ENCODE measurements around the gene HSPA12B. TPM values are rescaled to one million over a fixed set of nuclear protein-coding genes. Genes with fewer than 3 reads are reported as not detected.

Gene HSPA12B
- total and polyA plus RNA-seq, 3 experiments from 2014 or later, result not detected

DNA sequence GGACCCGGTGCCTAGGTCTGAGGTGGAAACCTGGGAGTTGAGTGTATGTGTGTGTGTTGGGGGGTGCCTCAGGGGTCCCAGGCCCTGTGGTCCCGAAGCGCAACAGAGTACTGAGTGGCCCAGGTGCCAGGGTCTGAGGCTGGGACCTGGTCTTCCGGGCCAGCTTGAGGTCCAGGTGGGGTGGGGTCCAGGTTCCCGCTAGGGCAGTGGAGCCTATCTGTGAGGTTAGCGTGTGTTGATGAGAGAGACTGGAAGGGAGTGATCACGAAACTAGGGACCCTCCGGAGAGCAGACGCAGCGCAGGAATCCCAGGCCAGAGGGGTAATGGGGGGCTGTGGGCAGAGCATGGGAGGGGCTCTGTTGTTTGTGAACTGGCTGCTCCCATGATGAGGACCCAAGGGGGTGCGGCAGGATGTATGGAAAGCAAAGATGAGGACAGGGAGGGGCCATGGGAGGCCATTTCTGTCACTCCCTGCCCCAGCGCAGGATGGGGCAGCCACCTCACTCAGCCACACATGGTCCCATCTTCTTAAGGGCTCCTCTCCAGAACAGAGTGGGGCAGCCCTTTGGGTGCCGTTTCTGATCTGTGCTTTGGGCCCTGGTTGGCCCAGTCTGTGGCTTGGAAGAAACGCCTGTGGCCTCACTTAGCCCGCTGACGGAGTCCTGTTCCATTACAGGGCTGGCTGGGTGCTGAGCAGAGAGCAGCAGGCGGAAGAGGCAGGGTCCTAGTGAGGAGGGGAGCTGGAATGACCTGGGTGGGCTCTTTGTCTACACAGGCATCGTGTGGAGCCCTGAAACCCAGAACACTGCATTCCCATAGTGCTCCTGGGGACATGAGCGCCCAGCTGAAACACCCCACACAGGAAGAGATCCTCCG is 872 bp downstream of the HSPA12B start:
- POLR2A ChIA-PET, result no interaction called here
- Histone ChIP-seq H3K4me3 (ENCODE audit: low read length) (no peak overlapping the region), H3K4me1 (ENCODE audit: insufficient read depth, low read length) (no peaks in the 10 kb centered on the region), H3K27me3 (ENCODE audit: insufficient read depth, low read length, poor library complexity, severe bottlenecking) (peaks cover 5% of the 10 kb centered on the region), H3K27ac (ENCODE audit: low read depth, low read length) (no peak overlapping the region), H3K36me3 (ENCODE audit: insufficient read depth, low read length) (no peaks in the 10 kb centered on the region), H3K9me3 (ENCODE audit: low read length) (no peaks in the 10 kb centered on the region)
- Mint-ChIP-seq H3K4me1 (peaks cover 0 to 10% (median 0%) of the 10 kb centered on the region in 3 donors), H3K27me3 (peaks cover 31 to 36% of the 10 kb centered on the region in 2 donors), H3K4me3 (no peak overlapping the region), H3K27ac (no peak overlapping the region), H3K36me3 (no peaks in the 10 kb centered on the region), H3K9me3 (no peaks in the 10 kb centered on the region)
- DNase-seq, result peak in 1 of 5 donors; percentile 13
- CTCF ChIA-PET, result no interaction called here

DNA sequence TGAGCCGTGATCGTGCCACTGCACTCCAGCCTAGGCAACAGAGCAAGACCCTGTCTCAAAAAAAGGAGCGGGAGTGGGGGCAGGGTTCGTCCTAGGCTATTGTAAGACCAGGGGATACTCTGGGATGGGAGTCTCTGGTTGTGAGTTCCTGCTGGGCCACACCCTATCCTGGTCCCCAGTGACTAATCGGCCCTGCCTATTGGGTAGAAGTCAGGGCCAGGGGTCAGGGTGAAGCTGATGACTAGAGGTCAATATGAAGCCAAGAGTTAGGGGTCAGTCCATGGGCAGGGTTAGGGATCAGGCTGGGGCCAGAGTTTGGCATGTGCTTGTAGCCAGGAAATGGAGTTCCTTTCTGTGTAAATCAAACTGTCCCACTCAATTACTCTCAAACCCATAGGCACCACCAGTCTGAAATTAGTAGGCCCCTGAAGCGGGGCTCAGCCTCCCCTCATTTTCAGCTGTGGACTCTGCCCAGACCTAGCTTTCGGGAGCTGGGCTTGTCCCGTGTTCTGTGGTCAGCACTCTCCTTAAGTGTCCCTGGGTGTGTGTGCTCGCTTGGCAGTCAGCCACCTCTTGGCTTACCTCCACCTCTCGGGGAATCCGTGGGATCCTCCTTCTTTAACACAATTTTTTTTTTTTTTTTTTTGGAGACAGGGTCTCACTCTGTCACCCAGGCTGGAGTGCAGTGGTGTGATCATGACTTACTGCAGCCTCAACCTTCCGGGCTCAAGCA is 1.8 kb downstream of the HSPA12B start:
- H3K4me3 Mint-ChIP-seq, result no peak overlapping the region
- Histone ChIP-seq H3K27ac (ENCODE audit: low read depth, low read length) (no peak overlapping the region), H3K4me1 (ENCODE audit: insufficient read depth, low read length) (no peaks in the 10 kb centered on the region), H3K27me3 (ENCODE audit: insufficient read depth, low read length, poor library complexity, severe bottlenecking) (peaks cover 5% of the 10 kb centered on the region), H3K9me3 (ENCODE audit: low read length) (no peaks in the 10 kb centered on the region), H3K4me3 (ENCODE audit: low read length) (no peak overlapping the region), H3K36me3 (ENCODE audit: insufficient read depth, low read length) (no peaks in the 10 kb centered on the region)
- POLR2A ChIA-PET, result no interaction called here
- H3K36me3 Mint-ChIP-seq, result no peaks in the 10 kb centered on the region
- CTCF ChIA-PET, result no interaction called here
- peaks cover 29 to 34% of the 10 kb centered on the region in 2 donors for H3K27me3 Mint-ChIP-seq
- DNase-seq, result peak in 1 of 5 donors; percentile 39
- no peaks in the 10 kb centered on the region for H3K9me3 Mint-ChIP-seq
- H3K4me1 Mint-ChIP-seq, result peaks cover 0 to 10% (median 0%) of the 10 kb centered on the region in 3 donors
- no peak overlapping the region for H3K27ac Mint-ChIP-seq

DNA sequence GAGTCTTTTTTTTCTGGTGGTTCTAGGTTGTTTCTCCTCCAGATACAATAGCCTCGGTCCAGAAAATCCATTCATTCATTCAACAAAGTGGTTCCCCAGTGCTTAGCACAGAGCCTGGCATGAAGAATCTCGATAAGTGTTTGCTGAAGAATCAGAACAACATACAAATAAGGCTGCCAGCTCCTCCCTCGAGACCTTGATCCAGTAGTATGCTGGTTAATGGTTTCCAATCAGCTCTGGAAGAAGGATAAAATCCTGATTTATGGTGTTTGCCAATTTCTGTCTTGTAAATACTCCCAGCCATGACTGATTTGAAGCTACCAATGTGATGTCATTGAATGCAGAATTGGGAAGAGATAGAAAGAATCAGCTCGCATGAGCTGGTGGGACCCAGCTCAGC is 3.3 kb downstream of the HSPA12B start:
- ChIA-PET POLR2A (no interaction called here), CTCF (interaction anchor here (1.3 kb wide), 1 partner anchor 12 kb away, joined by 3 read pairs; no protein-coding TSS in a partner anchor)
- Histone ChIP-seq H3K36me3 (ENCODE audit: insufficient read depth, low read length) (no peaks in the 10 kb centered on the region), H3K27ac (ENCODE audit: low read depth, low read length) (no peak overlapping the region), H3K4me1 (ENCODE audit: insufficient read depth, low read length) (no peaks in the 10 kb centered on the region), H3K4me3 (ENCODE audit: low read length) (no peak overlapping the region), H3K9me3 (ENCODE audit: low read length) (no peaks in the 10 kb centered on the region), H3K27me3 (ENCODE audit: insufficient read depth, low read length, poor library complexity, severe bottlenecking) (peaks cover 5% of the 10 kb centered on the region)
- Mint-ChIP-seq H3K27ac (no peak overlapping the region), H3K27me3 (peaks cover 24 to 28% of the 10 kb centered on the region in 2 donors), H3K4me3 (no peak overlapping the region), H3K36me3 (no peaks in the 10 kb centered on the region), H3K4me1 (peaks cover 0 to 10% (median 0%) of the 10 kb centered on the region in 3 donors), H3K9me3 (no peaks in the 10 kb centered on the region)
- no peak for DNase-seq

DNA sequence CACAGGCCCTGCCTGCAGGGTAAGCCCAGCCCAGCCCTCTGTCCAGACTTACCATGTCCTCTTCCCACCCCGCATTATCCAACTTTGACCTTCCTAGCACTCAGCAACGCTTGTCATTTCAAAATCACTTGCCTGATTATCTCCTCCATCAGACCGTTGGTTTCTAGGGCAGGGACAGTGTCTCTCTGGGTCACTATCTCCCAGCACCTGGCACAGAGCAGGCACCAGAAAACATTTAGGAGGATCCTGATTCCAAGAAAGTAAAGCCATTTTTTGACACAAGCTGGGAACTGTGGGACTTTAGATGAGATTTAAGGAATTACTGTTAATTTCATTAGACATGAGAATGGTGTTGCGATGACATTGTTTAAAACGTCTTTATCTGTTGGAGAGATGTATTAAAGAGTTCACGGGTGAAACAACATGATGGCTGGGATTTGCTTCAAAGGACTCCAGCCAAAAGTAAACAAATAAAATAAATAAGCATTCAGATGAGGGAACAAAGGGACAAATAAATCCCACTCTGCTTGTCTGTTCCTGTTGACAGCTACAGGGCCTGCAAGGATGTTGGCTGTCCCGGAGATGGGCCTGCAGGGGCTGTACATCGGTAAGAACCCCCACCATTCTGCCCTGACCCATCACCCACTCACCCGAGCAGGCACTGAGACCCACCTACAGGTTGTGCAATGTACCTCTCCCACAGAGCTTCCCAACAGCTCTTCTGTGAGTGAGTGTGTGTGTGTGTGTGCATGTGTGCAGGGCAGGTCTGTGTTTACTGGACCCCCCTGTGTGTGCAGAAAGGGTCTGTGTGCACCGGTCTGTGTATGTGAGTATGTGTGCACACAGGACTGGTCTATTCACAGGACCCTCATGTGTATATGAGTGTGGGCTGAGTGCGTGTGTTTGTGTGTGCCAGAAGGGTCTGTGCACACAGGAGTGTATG is 5.9 kb downstream of the HSPA12B start:
- no peaks in the 10 kb centered on the region for H3K9me3 ChIP-seq (ENCODE audit: low read length)
- H3K9me3 Mint-ChIP-seq, result no peaks in the 10 kb centered on the region
- H3K27me3 ChIP-seq (ENCODE audit: insufficient read depth, low read length, poor library complexity, severe bottlenecking), result no peaks in the 10 kb centered on the region
- H3K36me3 ChIP-seq (ENCODE audit: insufficient read depth, low read length), result no peaks in the 10 kb centered on the region
- DNase-seq, result no peak
- H3K4me1 ChIP-seq (ENCODE audit: insufficient read depth, low read length), result no peaks in the 10 kb centered on the region
- no peak overlapping the region for H3K27ac ChIP-seq (ENCODE audit: low read depth, low read length)
- ChIA-PET CTCF (no interaction called here), POLR2A (no interaction called here)
- no peak overlapping the region for H3K27ac Mint-ChIP-seq
- peaks cover 8 to 14% of the 10 kb centered on the region in 2 donors for H3K27me3 Mint-ChIP-seq
- H3K36me3 Mint-ChIP-seq, result no peaks in the 10 kb centered on the region
- H3K4me3 Mint-ChIP-seq, result no peak overlapping the region
- H3K4me3 ChIP-seq (ENCODE audit: low read length), result no peak overlapping the region
- H3K4me1 Mint-ChIP-seq, result no peaks in the 10 kb centered on the region

DNA sequence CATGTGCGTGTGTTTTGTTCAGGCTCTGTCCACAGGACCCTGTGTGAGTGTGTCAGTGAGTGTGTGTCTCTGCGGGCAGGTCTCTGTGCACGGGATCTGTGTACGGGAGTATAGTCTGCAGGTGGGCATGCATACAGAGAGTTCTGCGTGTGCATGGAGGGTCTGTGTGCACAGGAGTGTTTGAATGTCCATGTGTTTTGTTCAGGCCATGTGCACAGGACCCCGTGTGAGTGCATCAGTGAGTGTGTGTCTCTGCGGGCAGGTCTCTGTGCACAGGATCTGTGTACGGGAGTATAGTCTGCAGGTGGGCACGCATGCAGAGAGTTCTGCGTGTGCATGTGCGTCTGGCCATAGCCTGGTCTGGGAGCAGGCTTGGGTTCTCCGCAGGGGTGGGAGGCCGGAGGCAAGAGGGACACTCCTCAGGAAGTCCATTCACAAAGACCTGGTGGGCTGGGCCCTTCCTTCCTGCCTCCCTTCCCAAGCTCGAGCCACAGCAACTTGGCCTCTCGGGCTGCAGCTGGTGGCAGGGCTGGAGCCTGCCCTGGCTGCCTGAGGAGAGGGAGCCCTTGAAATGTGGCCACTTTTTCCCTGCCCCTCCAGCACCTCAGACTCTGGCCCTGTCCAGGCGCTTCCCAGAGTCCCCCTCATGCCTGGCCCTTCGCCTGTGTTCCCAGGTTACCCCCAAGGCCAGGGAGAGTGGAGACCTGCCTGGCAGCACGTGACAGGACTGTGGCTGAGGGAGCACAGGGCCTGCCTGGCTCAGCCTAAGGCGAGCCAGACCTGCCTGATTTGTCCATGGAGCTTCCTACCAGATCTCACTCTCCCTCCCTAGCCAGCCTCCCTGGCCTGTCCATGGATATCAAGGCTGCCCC is 6.8 kb downstream of the HSPA12B start:
- Mint-ChIP-seq H3K9me3 (no peaks in the 10 kb centered on the region), H3K4me1 (peaks cover 2 to 3% (median 2%) of the 10 kb centered on the region in 3 donors), H3K27me3 (peaks cover 3 to 16% of the 10 kb centered on the region in 2 donors), H3K4me3 (no peak overlapping the region), H3K36me3 (no peaks in the 10 kb centered on the region), H3K27ac (no peak overlapping the region)
- H3K9me3 ChIP-seq (ENCODE audit: low read length), result no peaks in the 10 kb centered on the region
- H3K27ac ChIP-seq (ENCODE audit: low read depth, low read length), result no peak overlapping the region
- CTCF ChIA-PET, result interaction anchor here (1.2 kb wide), 1 partner anchor 12 kb away, joined by 3 read pairs; no protein-coding TSS in a partner anchor
- DNase-seq, result no peak
- no peaks in the 10 kb centered on the region for H3K27me3 ChIP-seq (ENCODE audit: insufficient read depth, low read length, poor library complexity, severe bottlenecking)
- POLR2A ChIA-PET, result no interaction called here
- H3K4me1 ChIP-seq (ENCODE audit: insufficient read depth, low read length), result no peaks in the 10 kb centered on the region
- H3K36me3 ChIP-seq (ENCODE audit: insufficient read depth, low read length), result no peaks in the 10 kb centered on the region
- H3K4me3 ChIP-seq (ENCODE audit: low read length), result no peak overlapping the region

DNA sequence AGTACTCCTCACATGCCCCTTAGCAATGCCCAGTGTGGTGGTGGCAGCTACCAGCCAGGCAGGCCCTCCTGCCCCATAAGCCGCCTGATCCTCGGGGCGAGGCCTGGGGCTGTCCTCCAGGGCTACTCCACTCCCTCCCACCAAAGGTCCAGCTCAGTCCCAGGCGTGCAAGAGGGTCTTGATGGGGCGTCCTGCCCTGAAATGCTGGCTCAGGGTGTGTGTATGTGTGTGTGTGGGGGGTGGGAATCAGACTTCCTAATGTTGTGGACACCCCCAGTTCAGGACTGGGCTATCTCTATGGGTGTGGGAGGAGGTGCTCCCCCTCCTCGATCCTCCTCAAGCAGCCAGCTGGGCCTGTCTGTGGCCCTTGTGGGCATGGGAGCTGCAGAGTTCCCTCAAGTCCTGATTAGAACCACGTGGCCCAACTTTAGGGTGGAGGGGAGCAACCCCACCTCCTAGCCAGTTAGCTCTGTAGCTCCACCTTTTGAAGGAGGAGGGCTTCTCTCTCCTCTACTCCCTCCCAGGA is 7.5 kb downstream of the HSPA12B start:
- peaks cover 7 to 10% (median 8%) of the 10 kb centered on the region in 3 donors for H3K4me1 Mint-ChIP-seq
- H3K9me3 Mint-ChIP-seq, result no peaks in the 10 kb centered on the region
- CTCF ChIA-PET, result interaction anchor here (1.2 kb wide), 1 partner anchor 13 kb away, joined by 3 read pairs; no protein-coding TSS in a partner anchor
- Histone ChIP-seq H3K4me1 (ENCODE audit: insufficient read depth, low read length) (peaks cover 5% of the 10 kb centered on the region), H3K9me3 (ENCODE audit: low read length) (no peaks in the 10 kb centered on the region), H3K27me3 (ENCODE audit: insufficient read depth, low read length, poor library complexity, severe bottlenecking) (no peaks in the 10 kb centered on the region), H3K4me3 (ENCODE audit: low read length) (no peak overlapping the region), H3K27ac (ENCODE audit: low read depth, low read length) (no peak overlapping the region), H3K36me3 (ENCODE audit: insufficient read depth, low read length) (no peaks in the 10 kb centered on the region)
- H3K27ac Mint-ChIP-seq, result peak overlapping the region in 1 of 8 donors; percentile 68
- POLR2A ChIA-PET, result no interaction called here
- H3K27me3 Mint-ChIP-seq, result peaks cover 0 to 20% of the 10 kb centered on the region in 2 donors
- H3K36me3 Mint-ChIP-seq, result no peaks in the 10 kb centered on the region
- DNase-seq, result no peak
- no peak overlapping the region for H3K4me3 Mint-ChIP-seq
